Measurements from ENCODE around the gene NABP1. TPM values are rescaled to one million over a fixed set of nuclear protein-coding genes. Genes with fewer than 3 reads are reported as not detected.

NABP1 gene
- total RNA-seq, 1 experiment from 2014 or later, result 96.3 TPM

- POLR2A ChIA-PET, result interaction anchor here (1.8 kb wide), 1 partner anchor 14 kb away, joined by 6 read pairs; no protein-coding TSS in a partner anchor
- CTCF ChIA-PET, result interaction anchor here (0.8 to 1.4 kb wide), 6 partner anchors 9 to 157 kb away, joined by 3 to 4 read pairs (median 3); no protein-coding TSS in a partner anchor
- no peak overlapping the region for H3K4me3 Mint-ChIP-seq (ENCODE audit: unreplicated experiment)
- no peaks in the 10 kb centered on the region for H3K27me3 Mint-ChIP-seq (ENCODE audit: insufficient read depth, unreplicated experiment)
- H3K27ac Mint-ChIP-seq (ENCODE audit: low read depth, unreplicated experiment), result no peak overlapping the region
- peaks cover 6% of the 10 kb centered on the region for H3K9me3 Mint-ChIP-seq (ENCODE audit: unreplicated experiment)
- H3K36me3 Mint-ChIP-seq (ENCODE audit: insufficient read depth, unreplicated experiment), result no peaks in the 10 kb centered on the region
- intact Hi-C loops (cut with micrococcal nuclease), result no loop called here
- peaks cover 7% of the 10 kb centered on the region for H3K4me1 Mint-ChIP-seq (ENCODE audit: insufficient read depth, unreplicated experiment)
- TF ChIP-seq CTCF (IDR thresholded peaks at IDR 0.05; ENCODE audit: unreplicated experiment), result no peak
- BruUV-seq (replicated peaks), result no TSS peak
- DNase-seq (ENCODE audit: unreplicated experiment), result no peak
These were observed 33.7 kb downstream of the NABP1 start for GRCh38 chr2:191711621-191712020.

GRCh38 chr2:191713837-191714236 is 35.9 kb downstream of the NABP1 start:
- peak; percentile 37 for DNase-seq (ENCODE audit: unreplicated experiment)
- H3K27me3 Mint-ChIP-seq (ENCODE audit: insufficient read depth, unreplicated experiment), result no peaks in the 10 kb centered on the region
- H3K27ac Mint-ChIP-seq (ENCODE audit: low read depth, unreplicated experiment), result no peak overlapping the region
- H3K4me3 Mint-ChIP-seq (ENCODE audit: unreplicated experiment), result no peak overlapping the region
- no TSS peak for BruUV-seq (replicated peaks)
- peaks cover 6% of the 10 kb centered on the region for H3K9me3 Mint-ChIP-seq (ENCODE audit: unreplicated experiment)
- TF ChIP-seq CTCF (IDR thresholded peaks at IDR 0.05; ENCODE audit: unreplicated experiment), result no peak
- intact Hi-C loops (cut with micrococcal nuclease), result no loop called here
- ChIA-PET CTCF (interaction anchor here (0.6 kb wide), 1 partner anchor 9 kb away, joined by 3 read pairs; no protein-coding TSS in a partner anchor), POLR2A (no interaction called here)
- no peaks in the 10 kb centered on the region for H3K36me3 Mint-ChIP-seq (ENCODE audit: insufficient read depth, unreplicated experiment)
- H3K4me1 Mint-ChIP-seq (ENCODE audit: insufficient read depth, unreplicated experiment), result peaks cover 7% of the 10 kb centered on the region

- BruUV-seq (replicated peaks), result no TSS peak
- H3K36me3 Mint-ChIP-seq (ENCODE audit: insufficient read depth, unreplicated experiment), result no peaks in the 10 kb centered on the region
- no peak overlapping the region for H3K27ac Mint-ChIP-seq (ENCODE audit: low read depth, unreplicated experiment)
- H3K4me1 Mint-ChIP-seq (ENCODE audit: insufficient read depth, unreplicated experiment), result peaks cover 3% of the 10 kb centered on the region
- ChIA-PET POLR2A (interaction anchor here (1.0 to 1.3 kb wide), 2 partner anchors 18 to 37 kb away, joined by 3 read pairs; partner anchors contain the start of gene NABP1), CTCF (interaction anchor here (0.6 to 1.6 kb wide), 5 partner anchors 13 to 1286 kb away, joined by 3 to 5 read pairs (median 3); no protein-coding TSS in a partner anchor)
- H3K27me3 Mint-ChIP-seq (ENCODE audit: insufficient read depth, unreplicated experiment), result no peaks in the 10 kb centered on the region
- no peak for TF ChIP-seq CTCF (IDR thresholded peaks at IDR 0.05; ENCODE audit: unreplicated experiment)
- H3K4me3 Mint-ChIP-seq (ENCODE audit: unreplicated experiment), result no peak overlapping the region
- no peak for DNase-seq (ENCODE audit: unreplicated experiment)
- H3K9me3 Mint-ChIP-seq (ENCODE audit: unreplicated experiment), result peaks cover 2% of the 10 kb centered on the region
- intact Hi-C loops (cut with micrococcal nuclease), result no loop called here
These were observed 37.0 kb downstream of the NABP1 start for GRCh38 chr2:191714925-191715324.

- Mint-ChIP-seq H3K4me3 (ENCODE audit: unreplicated experiment) (no peak overlapping the region), H3K9me3 (ENCODE audit: unreplicated experiment) (no peaks in the 10 kb centered on the region), H3K4me1 (ENCODE audit: insufficient read depth, unreplicated experiment) (no peaks in the 10 kb centered on the region), H3K27me3 (ENCODE audit: insufficient read depth, unreplicated experiment) (no peaks in the 10 kb centered on the region), H3K27ac (ENCODE audit: low read depth, unreplicated experiment) (no peak overlapping the region), H3K36me3 (ENCODE audit: insufficient read depth, unreplicated experiment) (no peaks in the 10 kb centered on the region)
- ChIA-PET POLR2A (interaction anchor here (1.2 to 1.3 kb wide), 2 partner anchors 8 to 18 kb away, joined by 3 read pairs; no protein-coding TSS in a partner anchor), CTCF (interaction anchor here (0.5 to 1.6 kb wide), 6 partner anchors 13 to 1285 kb away, joined by 3 to 5 read pairs (median 3); no protein-coding TSS in a partner anchor)
- no TSS peak for BruUV-seq (replicated peaks)
- intact Hi-C loops (cut with micrococcal nuclease), result no loop called here
- no peak for TF ChIP-seq CTCF (IDR thresholded peaks at IDR 0.05; ENCODE audit: unreplicated experiment)
- DNase-seq (ENCODE audit: unreplicated experiment), result no peak
These were observed 37.5 kb downstream of the NABP1 start for GRCh38 chr2:191715471-191715870.
